Measurements from ENCODE around the gene LPAR3.
"Not testable (repeated sequence)": the region's sequence is repeated elsewhere in the genome, so short reads cannot be mapped to it uniquely, and the experiment has no call there.

The LPAR3 gene

GRCh38 chr1:84892705-84893618, at the start of gene LPAR3:
LPAR3 (minus strand) TSS chr1:84893206; CDS start chr1:84866120, 27,086 bp downstream.
- DNase-seq (ENCODE audit: low read depth in 2 of 2): no peak

DNA sequence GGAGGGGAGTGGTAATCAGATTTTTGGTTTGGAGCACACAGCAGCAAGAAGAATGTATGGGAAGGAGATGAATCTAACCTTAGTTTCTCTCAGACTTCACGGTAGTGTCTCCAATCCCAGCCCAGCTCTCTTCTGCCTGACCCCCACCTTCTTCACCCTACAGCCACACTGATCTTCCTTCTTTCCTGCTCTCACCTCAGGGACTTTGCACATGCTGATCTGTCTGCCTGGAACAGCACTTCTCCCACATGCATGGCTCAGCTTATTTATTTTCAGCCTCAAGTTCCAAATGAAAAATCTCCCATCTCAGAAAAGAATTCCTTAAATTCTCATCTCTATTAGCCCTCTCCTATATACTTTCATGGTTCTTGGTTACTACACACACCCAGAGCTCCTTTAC, 48.8 kb upstream of the LPAR3 start:
- DNase-seq (ENCODE audit: low read depth in 2 of 2): no peak

DNA sequence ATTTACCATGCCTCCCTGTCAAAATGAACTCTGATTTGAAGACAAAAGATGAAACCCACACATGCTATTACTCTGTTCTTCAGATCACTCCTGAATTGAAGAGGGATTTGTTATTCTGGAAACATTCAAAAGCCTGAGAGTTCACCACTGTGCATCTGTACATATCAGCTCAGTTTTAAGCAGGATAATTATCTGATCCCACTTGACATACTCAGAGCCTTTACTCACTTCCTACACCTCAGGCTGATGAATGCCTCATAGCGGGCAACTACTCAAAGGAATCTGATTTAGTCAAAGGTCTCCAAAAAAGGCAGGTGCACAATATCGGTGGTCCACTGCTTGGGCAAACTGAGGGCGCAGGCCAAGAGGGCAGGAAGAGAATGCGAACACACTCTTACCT, 47.5 kb upstream of the LPAR3 start:
- no peak for DNase-seq (ENCODE audit: low read depth in 2 of 2)

- DNase-seq (ENCODE audit: low read depth in 2 of 2): no peak
Measured at GRCh38 chr1:84939761-84940160, 46.8 kb upstream of the LPAR3 start.

- DNase-seq (ENCODE audit: low read depth in 2 of 2): no peak
Measured at GRCh38 chr1:84939151-84939550, 46.1 kb upstream of the LPAR3 start.

GRCh38 chr1:84936116-84936810, 43.3 kb upstream of the LPAR3 start:
- DNase-seq (ENCODE audit: low read depth in 2 of 2): peak in 1 of 2 donors; percentile 28

GRCh38 chr1:84933011-84933611, 40.1 kb upstream of the LPAR3 start:
- no peak for DNase-seq (ENCODE audit: low read depth in 2 of 2)

DNA sequence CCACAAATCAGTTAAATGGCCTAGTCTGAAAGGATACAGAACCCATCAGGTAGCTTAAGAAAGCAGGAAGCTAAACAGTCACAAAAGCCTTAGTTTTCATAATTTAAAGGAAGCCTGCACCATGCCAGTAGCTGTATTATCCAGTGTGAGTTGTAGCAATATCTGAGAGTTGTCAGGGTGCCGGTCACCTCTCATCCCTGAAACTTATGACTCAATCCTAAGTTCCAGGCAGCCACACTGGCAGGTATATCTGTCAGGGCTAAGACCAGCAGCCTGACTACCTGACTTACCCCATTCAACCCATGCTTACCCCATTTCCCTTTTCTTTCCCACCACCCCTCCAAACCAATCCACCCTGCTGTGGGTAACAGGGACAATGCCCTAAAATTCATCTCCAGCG, 37.8 kb upstream of the LPAR3 start:
- DNase-seq (ENCODE audit: low read depth in 2 of 2): no peak

DNA sequence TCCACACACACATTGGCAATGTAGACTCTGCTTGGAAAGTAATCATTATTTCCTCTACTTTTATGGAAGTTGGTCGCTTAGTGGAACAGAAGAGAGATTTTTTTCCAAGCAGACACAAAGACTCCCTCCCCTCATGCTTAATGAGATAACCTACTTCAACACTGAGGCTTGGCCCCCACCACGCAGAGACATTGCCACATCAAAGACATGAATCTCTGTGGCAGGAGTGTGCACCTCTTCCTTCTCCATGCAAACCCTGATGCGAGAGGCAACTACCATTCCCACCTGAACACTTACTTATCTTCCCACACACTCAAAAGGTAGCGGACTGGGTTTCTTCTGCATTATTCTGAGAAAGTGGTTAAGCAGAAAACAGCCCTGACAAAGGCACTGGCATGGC, 37.3 kb upstream of the LPAR3 start:
- DNase-seq (ENCODE audit: low read depth in 2 of 2): no peak

DNA sequence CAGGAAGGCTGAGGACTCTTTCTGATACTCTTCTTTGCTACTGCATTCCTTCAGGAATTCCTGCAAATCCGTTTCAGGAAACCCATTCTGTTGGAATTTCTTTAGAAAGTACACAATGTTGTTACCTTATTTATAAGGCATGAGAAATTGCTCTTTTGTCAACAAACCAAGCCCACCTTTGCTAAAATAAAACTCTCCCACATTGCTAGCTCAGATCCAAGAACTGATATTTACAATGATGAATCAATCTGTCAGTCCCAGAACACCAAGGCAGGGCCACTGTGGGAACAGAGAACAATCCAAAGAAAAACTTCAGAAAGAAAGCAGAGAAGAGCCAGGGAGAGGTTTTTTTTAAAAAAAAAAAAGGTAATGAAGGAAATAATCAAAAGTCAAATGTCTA, 36.6 kb upstream of the LPAR3 start:
- no peak for DNase-seq (ENCODE audit: low read depth in 2 of 2)

DNA sequence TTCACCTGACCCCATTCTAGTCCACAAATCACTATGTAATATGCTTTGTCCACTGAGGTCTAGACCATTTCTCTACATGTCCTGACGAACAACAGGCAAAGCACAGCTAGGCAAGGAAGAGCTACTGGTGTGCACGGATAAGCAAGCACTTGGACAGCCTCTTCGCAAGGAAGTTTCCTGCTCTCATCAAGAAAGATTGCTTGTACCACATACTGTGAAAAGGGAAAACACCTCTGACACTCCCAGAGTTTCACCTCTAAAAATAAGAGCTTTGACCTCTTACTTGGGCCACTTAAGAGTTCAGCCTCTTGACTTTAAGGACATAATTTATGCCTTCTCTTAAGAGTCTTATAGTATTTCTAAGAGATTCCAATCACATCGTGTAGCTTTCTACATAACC, 36.0 kb upstream of the LPAR3 start:
- no peak for DNase-seq (ENCODE audit: low read depth in 2 of 2)

DNA sequence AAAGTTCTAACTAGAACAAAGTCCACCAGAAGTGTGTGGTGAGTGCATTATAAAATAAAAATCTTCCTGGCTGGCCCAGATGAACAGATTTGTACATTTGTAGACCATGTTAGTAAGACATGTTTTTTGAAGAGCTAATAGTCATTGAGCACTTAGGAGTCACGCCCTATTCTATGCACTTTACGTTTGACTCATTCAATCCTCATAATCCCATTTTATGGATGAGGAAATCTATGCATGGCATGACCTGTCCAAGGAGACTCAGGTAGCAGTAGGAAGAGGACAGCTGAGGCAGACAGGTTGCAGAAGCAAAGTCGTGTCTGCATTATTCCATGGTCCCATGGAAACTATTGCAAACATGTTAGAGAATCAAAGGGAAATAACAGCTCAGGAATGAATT, 30.3 kb upstream of the LPAR3 start:
- DNase-seq (ENCODE audit: low read depth in 2 of 2): no peak

GRCh38 chr1:84920159-84920558, 27.2 kb upstream of the LPAR3 start:
- no peak for DNase-seq (ENCODE audit: low read depth in 2 of 2)

GRCh38 chr1:84919461-84919970, 26.5 kb upstream of the LPAR3 start:
- no peak for DNase-seq (ENCODE audit: low read depth in 2 of 2)

- no peak for DNase-seq (ENCODE audit: low read depth in 2 of 2)
Measured at GRCh38 chr1:84918726-84919336, 25.8 kb upstream of the LPAR3 start.

- DNase-seq (ENCODE audit: low read depth in 2 of 2): no peak
Measured at GRCh38 chr1:84916897-84917296, 23.9 kb upstream of the LPAR3 start.

DNA sequence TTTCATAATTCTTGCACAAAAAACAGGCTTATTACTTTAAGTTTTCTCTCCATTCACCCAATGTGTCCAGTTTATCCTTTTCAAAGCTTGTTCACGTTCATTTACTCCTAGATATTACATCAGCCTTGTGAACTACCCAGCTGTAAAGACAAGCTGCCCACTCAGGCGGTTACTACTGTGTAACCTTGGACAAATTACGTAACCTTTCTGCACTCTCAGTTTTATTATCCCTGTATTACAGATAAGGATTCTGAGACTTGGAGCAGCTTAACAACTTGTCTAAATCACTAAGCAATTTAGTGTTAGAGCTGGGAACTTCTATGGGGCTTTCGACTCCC, 20.5 kb upstream of the LPAR3 start:
- DNase-seq (ENCODE audit: low read depth in 2 of 2): no peak

- no peak for DNase-seq (ENCODE audit: low read depth in 2 of 2)
Measured at GRCh38 chr1:84912726-84913554, 19.9 kb upstream of the LPAR3 start.

- DNase-seq (ENCODE audit: low read depth in 2 of 2): not testable (repeated sequence)
Measured at GRCh38 chr1:84908746-84909464, 15.9 kb upstream of the LPAR3 start.

- DNase-seq (ENCODE audit: low read depth in 2 of 2): no peak
Measured at GRCh38 chr1:84907095-84907827, 14.3 kb upstream of the LPAR3 start.

Data from stimulated activated CD4-positive, alpha-beta T cell treated with anti-CD3 and anti-CD28 coated beads, Interleukin-1b, Interleukin-23, amount 100 ng/mL, for 4 hours (primary cell).